Glutamatergic neuron (in vitro differentiated cells): ENCODE results near the gene E2F7. TPM values are rescaled to one million over a fixed set of nuclear protein-coding genes. Genes with fewer than 3 reads are reported as not detected.

Experiments used
- DNase-seq: peaks from one replicate; pipeline ENCODE4 v3.0.0; 2022
- H3K27ac Mint-ChIP-seq: one replicate; pipeline ENCODE4 v1.8.0; 2020; ENCODE audit warnings: mild to moderate bottlenecking, mixed read lengths, inconsistent platforms; ENCODE audit not compliant: unreplicated experiment
- H3K27me3 Mint-ChIP-seq: one replicate; pipeline ENCODE4 v1.8.0; 2020; ENCODE audit warnings: mild to moderate bottlenecking, moderate library complexity, mixed read lengths, inconsistent platforms; ENCODE audit not compliant: unreplicated experiment
- H3K36me3 Mint-ChIP-seq: one replicate; pipeline ENCODE4 v1.8.0; 2020; ENCODE audit warnings: mild to moderate bottlenecking, mixed read lengths, inconsistent platforms; ENCODE audit not compliant: unreplicated experiment
- H3K4me1 Mint-ChIP-seq: one replicate; pipeline ENCODE4 v1.8.0; 2020; ENCODE audit warnings: mild to moderate bottlenecking, low read depth, mixed read lengths, inconsistent platforms; ENCODE audit not compliant: unreplicated experiment
- H3K4me3 Mint-ChIP-seq: one replicate; pipeline ENCODE4 v1.8.0; 2020; ENCODE audit warnings: mild to moderate bottlenecking, mixed read lengths, inconsistent platforms; ENCODE audit not compliant: unreplicated experiment
- H3K9me3 Mint-ChIP-seq: one replicate; pipeline ENCODE4 v1.8.0; 2020; ENCODE audit warnings: mild to moderate bottlenecking, moderate library complexity, mixed read lengths, inconsistent platforms; ENCODE audit not compliant: unreplicated experiment
- total RNA-seq: library from RNA; stranded (reverse); fragmentation: NEBNext Ultra II Directional; extraction: Animal tissue kit (Norgen Biotek cat#: 25700); gene quantifications from one replicate; pipeline ENCODE4 v1.2.1, GENCODE V29; 2021; ENCODE audit not compliant: unreplicated experiment
- TF ChIP-seq, protein P1 (sequence below): fragments of 200-600 bp; sonication (generic); IDR thresholded peaks from one replicate; pipeline ENCODE4 v1.5.0; 2021; ENCODE audit not compliant: partially characterized antibody, unreplicated experiment

E2F7 gene
- total RNA-seq, 1 donor from 2014 or later = 4.2 TPM

DNA sequence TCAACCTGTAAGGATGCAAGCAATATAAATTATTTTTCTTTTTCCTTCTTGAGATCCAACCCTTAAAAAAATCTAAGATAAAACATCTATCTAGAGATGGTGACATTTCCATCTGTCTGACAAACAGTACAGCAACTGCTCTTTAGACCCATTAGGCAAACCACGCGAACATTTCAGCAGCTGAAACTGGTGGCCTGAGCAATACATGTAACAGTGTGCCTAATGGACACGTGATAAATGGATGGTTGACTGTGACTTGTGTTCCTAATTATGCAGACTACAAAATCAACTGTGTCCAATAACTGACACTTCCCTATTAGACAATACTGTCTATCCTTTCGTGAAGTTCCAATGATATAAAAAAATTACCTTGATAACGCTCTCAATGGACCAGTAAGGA, 18.9 kb downstream of the E2F7 start:
- Mint-ChIP-seq H3K27ac (no peak overlapping the region), H3K9me3 (no peaks in the 10 kb centered on the region), H3K4me3 (peak overlapping the region; percentile 14), H3K4me1 (peaks cover 17% of the 10 kb centered on the region), H3K36me3 (no peaks in the 10 kb centered on the region), H3K27me3 (no peaks in the 10 kb centered on the region)
- DNase-seq = no peak
- TF ChIP-seq, protein P1, sequence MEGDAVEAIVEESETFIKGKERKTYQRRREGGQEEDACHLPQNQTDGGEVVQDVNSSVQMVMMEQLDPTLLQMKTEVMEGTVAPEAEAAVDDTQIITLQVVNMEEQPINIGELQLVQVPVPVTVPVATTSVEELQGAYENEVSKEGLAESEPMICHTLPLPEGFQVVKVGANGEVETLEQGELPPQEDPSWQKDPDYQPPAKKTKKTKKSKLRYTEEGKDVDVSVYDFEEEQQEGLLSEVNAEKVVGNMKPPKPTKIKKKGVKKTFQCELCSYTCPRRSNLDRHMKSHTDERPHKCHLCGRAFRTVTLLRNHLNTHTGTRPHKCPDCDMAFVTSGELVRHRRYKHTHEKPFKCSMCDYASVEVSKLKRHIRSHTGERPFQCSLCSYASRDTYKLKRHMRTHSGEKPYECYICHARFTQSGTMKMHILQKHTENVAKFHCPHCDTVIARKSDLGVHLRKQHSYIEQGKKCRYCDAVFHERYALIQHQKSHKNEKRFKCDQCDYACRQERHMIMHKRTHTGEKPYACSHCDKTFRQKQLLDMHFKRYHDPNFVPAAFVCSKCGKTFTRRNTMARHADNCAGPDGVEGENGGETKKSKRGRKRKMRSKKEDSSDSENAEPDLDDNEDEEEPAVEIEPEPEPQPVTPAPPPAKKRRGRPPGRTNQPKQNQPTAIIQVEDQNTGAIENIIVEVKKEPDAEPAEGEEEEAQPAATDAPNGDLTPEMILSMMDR = no peak

DNA sequence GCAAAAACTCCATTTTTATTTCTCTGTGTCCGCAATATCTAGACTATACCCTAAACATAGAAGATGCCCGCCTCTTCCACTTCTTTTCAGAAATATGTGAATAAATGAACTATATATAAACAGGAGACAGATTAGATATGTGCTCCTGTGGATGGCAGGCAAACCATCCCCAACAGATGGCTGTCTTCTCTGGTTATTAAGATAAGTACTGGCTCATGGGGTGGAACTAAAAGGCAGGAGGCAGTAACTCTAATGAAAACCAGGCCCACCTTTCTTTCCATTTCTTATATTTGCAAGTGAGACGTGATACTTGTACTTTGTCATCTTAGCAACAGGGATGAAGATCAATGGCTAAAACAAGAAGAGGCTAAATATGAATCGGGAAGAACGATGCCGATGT, 20.2 kb downstream of the E2F7 start:
- Mint-ChIP-seq H3K36me3 (no peaks in the 10 kb centered on the region), H3K4me3 (no peak overlapping the region), H3K27ac (no peak overlapping the region), H3K9me3 (no peaks in the 10 kb centered on the region), H3K27me3 (no peaks in the 10 kb centered on the region), H3K4me1 (peaks cover 17% of the 10 kb centered on the region)
- DNase-seq = no peak
- TF ChIP-seq, protein P1 = no peak

DNA sequence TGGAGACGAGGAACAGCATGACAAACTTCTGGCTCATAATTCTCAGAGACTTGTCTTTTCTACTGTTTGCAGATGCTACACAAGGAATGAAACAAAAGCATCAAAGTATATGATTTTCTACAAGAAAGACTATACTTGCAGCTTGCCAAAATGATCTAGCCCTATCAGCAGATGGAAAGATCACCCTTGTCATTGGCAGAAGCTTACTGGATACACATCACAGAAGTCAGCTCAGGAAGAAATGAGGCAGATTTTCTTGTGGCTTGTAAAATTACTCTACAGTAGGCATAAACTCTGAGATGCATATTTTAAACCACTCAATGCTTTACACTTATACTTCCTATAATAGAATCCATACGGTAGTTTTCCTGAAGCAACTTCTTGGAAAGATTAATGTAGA, 20.6 kb downstream of the E2F7 start:
- Mint-ChIP-seq H3K27me3 (no peaks in the 10 kb centered on the region), H3K9me3 (no peaks in the 10 kb centered on the region), H3K27ac (no peak overlapping the region), H3K4me3 (no peak overlapping the region), H3K4me1 (peaks cover 17% of the 10 kb centered on the region), H3K36me3 (no peaks in the 10 kb centered on the region)
- TF ChIP-seq, protein P1 = no peak
- DNase-seq = no peak

DNA sequence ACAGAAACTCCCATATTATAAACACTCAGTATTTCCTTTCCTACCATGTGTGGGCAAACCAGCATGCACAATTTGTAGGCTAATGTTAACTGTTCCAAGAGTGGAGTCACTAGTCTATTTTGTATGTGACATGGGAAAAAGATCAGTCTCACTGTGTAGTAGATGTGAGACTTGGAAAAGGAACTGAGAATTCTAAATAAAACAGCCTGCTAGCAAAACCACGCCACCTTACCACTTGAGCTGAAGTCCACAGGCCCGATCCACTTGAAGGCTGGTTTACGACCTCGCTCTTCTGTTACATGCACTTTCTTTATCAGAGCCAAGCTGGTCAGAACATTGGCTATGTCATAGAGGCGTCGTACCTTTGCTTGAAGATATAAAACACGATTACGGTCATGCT, 22.5 kb downstream of the E2F7 start:
- H3K9me3 Mint-ChIP-seq = no peaks in the 10 kb centered on the region
- no peak for DNase-seq
- no peak overlapping the region for H3K4me3 Mint-ChIP-seq
- no peaks in the 10 kb centered on the region for H3K27me3 Mint-ChIP-seq
- H3K4me1 Mint-ChIP-seq = peaks cover 13% of the 10 kb centered on the region
- no peak overlapping the region for H3K27ac Mint-ChIP-seq
- TF ChIP-seq, protein P1 = no peak
- no peaks in the 10 kb centered on the region for H3K36me3 Mint-ChIP-seq

DNA sequence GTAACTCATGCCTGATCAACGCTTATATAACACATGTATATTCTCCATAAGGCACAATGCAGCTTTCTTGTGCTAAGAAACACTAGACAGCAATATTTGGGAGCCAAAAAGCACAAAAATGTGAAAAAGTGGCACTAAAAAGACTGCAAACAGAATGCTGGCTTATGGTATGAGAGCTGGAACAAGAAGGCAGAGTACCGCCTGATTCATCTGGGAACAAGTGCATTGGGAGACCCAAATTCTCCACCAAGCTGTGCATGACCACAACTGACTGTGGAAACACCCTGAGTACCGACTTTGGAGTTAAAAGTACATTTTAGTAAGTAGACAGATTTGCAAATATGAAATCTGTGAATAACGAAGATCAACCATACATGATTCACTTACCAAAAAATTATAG, 25.1 kb downstream of the E2F7 start:
- H3K4me1 Mint-ChIP-seq = peaks cover 1% of the 10 kb centered on the region
- TF ChIP-seq, protein P1 = no peak
- H3K27ac Mint-ChIP-seq = no peak overlapping the region
- no peaks in the 10 kb centered on the region for H3K27me3 Mint-ChIP-seq
- no peaks in the 10 kb centered on the region for H3K9me3 Mint-ChIP-seq
- no peak for DNase-seq
- no peaks in the 10 kb centered on the region for H3K36me3 Mint-ChIP-seq
- H3K4me3 Mint-ChIP-seq = no peak overlapping the region
